ENCODE measurements around the gene MFAP5.
"Not testable (repeated sequence)": the region's sequence is repeated elsewhere in the genome, so short reads cannot be mapped to it uniquely, and the experiment has no call there.

The MFAP5 gene

DNA sequence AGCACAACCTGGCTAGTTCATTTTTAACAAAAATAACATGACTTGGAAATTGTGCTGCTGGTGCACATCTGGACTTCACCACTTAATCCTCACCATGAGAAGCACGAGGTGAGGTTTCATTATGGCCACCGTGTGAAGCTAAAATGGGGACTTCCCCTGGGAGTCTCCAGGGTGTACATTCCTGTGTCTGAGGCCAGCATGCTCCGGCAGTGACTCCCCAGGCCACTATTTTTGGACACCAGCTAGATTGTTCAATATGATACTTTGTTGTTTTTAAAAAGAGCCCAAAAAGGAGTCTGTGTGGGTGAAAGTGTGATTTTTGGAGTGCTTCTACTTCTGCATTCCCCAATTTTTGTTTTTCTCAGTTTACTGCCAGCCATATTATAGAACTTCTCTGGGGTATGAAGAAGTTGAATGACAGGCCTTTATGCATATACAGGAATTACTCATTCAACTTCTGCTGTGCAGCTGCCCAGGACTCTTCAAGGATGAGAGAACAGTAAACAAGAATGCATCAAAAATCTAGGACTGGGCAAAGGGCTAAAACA is 33.1 kb downstream of the MFAP5 start:
- DNase-seq (ENCODE audit: low read depth in 2 of 2) = no peak

DNA sequence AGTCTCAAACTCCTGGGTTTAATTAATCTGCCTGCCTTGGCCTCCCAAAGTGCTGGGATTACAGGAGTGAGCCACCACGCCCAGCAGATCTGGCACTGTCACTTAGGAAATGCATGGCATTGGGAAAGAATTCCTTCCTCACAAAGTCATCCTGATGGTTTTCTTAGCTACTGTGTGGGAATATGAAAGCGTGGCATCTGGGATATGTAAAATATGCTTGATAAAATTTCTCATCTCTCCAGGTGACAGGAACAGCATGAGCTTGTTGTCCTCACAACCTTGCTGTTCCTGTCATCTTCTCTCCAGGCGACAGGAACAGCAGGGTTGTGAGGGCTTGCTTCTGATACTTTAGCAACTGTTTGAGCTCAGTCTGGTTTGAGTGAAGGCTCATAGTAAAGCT is 33.9 kb downstream of the MFAP5 start:
- no peak for DNase-seq (ENCODE audit: low read depth in 2 of 2)

DNA sequence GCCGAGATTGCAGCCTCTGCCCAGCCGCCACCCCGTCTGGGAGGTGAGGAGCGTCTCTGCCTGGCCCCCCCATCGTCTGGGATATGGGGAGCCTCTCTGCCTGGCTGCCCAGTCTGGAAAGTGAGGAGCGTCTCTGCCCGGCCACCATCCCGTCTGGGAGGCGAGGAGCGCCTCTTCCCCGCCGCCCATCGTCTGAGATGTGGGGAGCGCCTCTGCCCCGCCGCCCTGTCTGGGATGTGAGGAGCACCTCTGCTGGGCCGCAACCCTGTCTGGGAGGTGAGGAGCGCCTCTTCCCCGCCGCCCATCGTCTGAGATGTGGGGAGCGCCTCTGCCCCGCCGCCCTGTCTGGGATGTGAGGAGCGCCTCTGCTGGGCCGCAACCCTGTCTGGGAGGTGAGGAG is 37.9 kb downstream of the MFAP5 start:
- DNase-seq (ENCODE audit: low read depth in 2 of 2) = not testable (repeated sequence)

DNA sequence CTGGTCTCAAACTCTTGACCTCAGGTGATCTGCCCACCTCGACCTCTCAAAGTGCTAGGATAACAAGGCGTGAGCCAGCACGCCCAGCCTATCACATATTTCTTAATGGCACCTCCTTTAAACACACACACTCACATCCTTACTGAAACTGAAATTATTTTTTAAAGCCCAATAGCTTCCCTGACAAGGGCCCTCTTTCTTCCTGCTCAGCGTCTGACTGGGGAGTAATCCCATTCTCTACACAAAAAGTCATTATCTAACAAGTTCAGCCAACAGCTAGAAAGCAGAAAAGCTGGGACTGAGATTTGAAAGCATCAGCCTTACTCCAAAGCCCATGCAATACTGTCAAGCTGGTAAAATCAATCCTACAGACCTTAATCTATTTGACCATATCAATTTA is 40.0 kb downstream of the MFAP5 start:
- no peak for DNase-seq (ENCODE audit: low read depth in 2 of 2)

GRCh38 chr12:8615206-8615605 is 47.4 kb downstream of the MFAP5 start:
- DNase-seq (ENCODE audit: low read depth in 2 of 2) = no peak

DNA sequence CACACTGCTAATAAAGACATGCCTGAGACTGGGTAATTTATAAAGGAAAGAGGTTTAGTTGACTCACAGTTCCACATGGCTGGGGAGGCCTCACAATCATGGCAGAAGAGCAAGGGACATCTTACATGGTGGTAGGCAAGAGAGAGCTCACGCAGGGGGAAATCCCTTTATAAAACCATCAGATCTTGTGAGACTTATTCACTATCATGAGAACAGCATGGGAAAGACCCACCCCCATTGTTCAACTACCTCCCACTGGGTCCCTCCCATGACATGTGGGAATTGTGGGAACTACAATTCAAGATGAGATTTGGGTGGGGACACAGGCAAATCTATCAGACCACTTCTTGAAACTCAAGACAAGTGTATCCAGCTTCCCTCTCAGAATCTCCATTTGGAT is 48.7 kb downstream of the MFAP5 start:
- not testable (repeated sequence) for DNase-seq (ENCODE audit: low read depth in 2 of 2)

GRCh38 chr12:8612629-8613028 is 50.0 kb downstream of the MFAP5 start, which contains the start of gene AICDA:
AICDA (minus strand) TSS chr12:8612859; CDS start chr12:8612767, 92 bp downstream.
- no peak for DNase-seq (ENCODE audit: low read depth in 2 of 2)

- DNase-seq (ENCODE audit: low read depth in 2 of 2) = no peak
Measured at GRCh38 chr12:8609061-8609570, 53.5 kb downstream of the MFAP5 start.

- DNase-seq (ENCODE audit: low read depth in 2 of 2) = no peak
Measured at GRCh38 chr12:8606890-8607289, 55.7 kb downstream of the MFAP5 start.

DNA sequence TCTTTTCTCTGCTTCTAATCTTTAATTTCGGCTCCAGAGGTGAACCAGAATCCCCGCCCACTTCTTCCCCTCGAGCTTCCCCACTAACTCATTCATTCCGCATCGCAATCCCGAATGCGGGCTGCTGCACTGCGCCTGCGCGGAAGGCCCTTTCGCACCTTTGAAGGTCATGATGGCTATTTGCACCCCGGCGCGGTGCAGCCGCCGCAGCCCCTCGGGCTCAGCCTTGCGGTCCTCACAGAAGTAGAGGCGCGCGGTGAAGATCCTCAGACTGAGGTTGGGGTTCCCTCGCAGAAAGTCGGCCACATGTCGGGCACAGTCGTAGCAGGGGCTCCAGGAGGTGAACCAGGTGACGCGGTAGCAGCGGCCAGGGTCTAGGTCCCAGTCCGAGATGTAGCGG is 57.6 kb downstream of the MFAP5 start:
- DNase-seq (ENCODE audit: low read depth in 2 of 2) = no peak

DNA sequence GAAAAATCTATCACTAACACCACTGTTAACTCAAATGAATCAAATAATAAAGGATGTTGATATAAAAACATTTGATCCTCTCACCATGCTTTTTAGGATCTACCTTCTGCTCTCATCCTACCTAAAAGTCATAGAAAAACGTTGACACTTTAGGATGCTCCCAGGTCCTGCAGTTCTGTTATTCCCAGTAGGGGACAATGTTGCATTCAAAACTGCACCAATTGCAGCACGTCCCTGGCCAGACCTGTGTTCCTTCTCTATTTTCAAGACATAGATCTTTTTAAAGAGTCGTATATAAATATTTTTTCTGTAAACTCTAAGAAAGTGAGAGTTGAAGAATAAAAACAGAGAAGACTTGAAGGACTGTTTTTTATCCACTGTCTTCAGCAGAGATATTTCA is 58.8 kb downstream of the MFAP5 start:
- no peak for DNase-seq (ENCODE audit: low read depth in 2 of 2)

- no peak for DNase-seq (ENCODE audit: low read depth in 2 of 2)
Measured at GRCh38 chr12:8603286-8603685, 59.3 kb downstream of the MFAP5 start.

DNA sequence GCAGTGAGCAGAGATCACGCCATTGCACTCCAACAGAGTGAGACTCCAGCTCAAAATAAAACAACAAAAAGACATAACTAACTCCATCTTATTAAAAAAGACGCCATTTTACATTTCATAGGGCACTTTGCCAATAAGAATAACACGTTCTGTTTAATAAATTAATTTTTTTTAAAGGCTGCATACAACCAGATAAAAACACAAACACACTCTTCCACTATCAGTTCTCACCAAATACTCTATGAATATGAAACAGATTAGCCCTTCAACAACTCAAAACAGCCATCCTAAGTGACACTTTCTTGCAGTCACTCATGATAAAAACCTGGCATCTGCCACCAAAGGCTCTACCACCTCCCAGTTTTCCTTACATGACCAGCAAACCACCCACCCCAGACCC is 66.1 kb downstream of the MFAP5 start:
- DNase-seq (ENCODE audit: low read depth in 2 of 2) = no peak

All from stimulated activated CD4-positive, alpha-beta T cell treated with anti-CD3 and anti-CD28 coated beads, Interleukin-1b, Interleukin-23, amount 100 ng/mL, for 1 hour (primary cell).